ENCODE data around the gene GATAD2B.
A peak's percentile ranks its signal among the peaks of the same experiment; 100 is the strongest.

Gene GATAD2B

GRCh38 chr1:153778051-153778823, 144.5 kb downstream of the GATAD2B start:
- peaks cover 27 to 38% of the 10 kb centered on the region in 2 donors for H3K36me3 Mint-ChIP-seq
- peak overlapping the region; percentile 42 for H3K27ac Mint-ChIP-seq
- H3K4me1 Mint-ChIP-seq: peaks cover 26 to 52% of the 10 kb centered on the region in 2 donors
- H3K9me3 Mint-ChIP-seq: no peaks in the 10 kb centered on the region
- DNase-seq: no peak
- ATAC-seq (replicated peaks): no peak
- H3K4me3 Mint-ChIP-seq: no peak overlapping the region
- no peaks in the 10 kb centered on the region for H3K27me3 Mint-ChIP-seq

- H3K4me1 Mint-ChIP-seq: peaks cover 29 to 55% of the 10 kb centered on the region in 2 donors
- peaks cover 31 to 44% of the 10 kb centered on the region in 2 donors for H3K36me3 Mint-ChIP-seq
- no peak overlapping the region for H3K4me3 Mint-ChIP-seq
- no peaks in the 10 kb centered on the region for H3K9me3 Mint-ChIP-seq
- DNase-seq (no peak), ATAC-seq (replicated peaks) (no peak)
- H3K27ac Mint-ChIP-seq: peak overlapping the region; percentile 27
- no peaks in the 10 kb centered on the region for H3K27me3 Mint-ChIP-seq
Measured at GRCh38 chr1:153777648-153778047, 145.1 kb downstream of the GATAD2B start.

- H3K27ac Mint-ChIP-seq: peak overlapping the region; percentile 79
- H3K27me3 Mint-ChIP-seq: no peaks in the 10 kb centered on the region
- H3K4me3 Mint-ChIP-seq: peak overlapping the region; percentile 58 to 86
- DNase-seq (no peak), ATAC-seq (replicated peaks) (no peak)
- peaks cover 36 to 50% of the 10 kb centered on the region in 2 donors for H3K36me3 Mint-ChIP-seq
- H3K9me3 Mint-ChIP-seq: no peaks in the 10 kb centered on the region
- H3K4me1 Mint-ChIP-seq: peaks cover 31 to 55% of the 10 kb centered on the region in 2 donors
Measured at GRCh38 chr1:153776845-153777370, 145.9 kb downstream of the GATAD2B start.

GRCh38 chr1:153776352-153776751, 146.4 kb downstream of the GATAD2B start:
- Mint-ChIP-seq H3K4me1 (peaks cover 32 to 57% of the 10 kb centered on the region in 2 donors), H3K9me3 (no peaks in the 10 kb centered on the region), H3K27me3 (no peaks in the 10 kb centered on the region), H3K36me3 (peaks cover 37 to 53% of the 10 kb centered on the region in 2 donors), H3K27ac (no peak overlapping the region), H3K4me3 (peak overlapping the region; percentile 82 to 86)
- DNase-seq (no peak), ATAC-seq (replicated peaks) (no peak)

GRCh38 chr1:153775458-153776327, 147.1 kb downstream of the GATAD2B start:
- peak overlapping the region; percentile 82 to 86 for H3K4me3 Mint-ChIP-seq
- no peaks in the 10 kb centered on the region for H3K27me3 Mint-ChIP-seq
- ATAC-seq (replicated peaks): peak; percentile 71 to 77
- peak overlapping the region; percentile 67 for H3K27ac Mint-ChIP-seq
- H3K36me3 Mint-ChIP-seq: peaks cover 42 to 58% of the 10 kb centered on the region in 2 donors
- no peaks in the 10 kb centered on the region for H3K9me3 Mint-ChIP-seq
- peak; percentile 45 for DNase-seq
- H3K4me1 Mint-ChIP-seq: peaks cover 37 to 63% of the 10 kb centered on the region in 2 donors

- Mint-ChIP-seq H3K27ac (peak within 1 kb of the TSS; percentile 84), H3K4me3 (peak within 1 kb of the TSS; percentile 82 to 86), H3K9me3 (no peaks in the 10 kb centered on the region), H3K27me3 (no peaks in the 10 kb centered on the region), H3K4me1 (peaks cover 41 to 71% of the 10 kb centered on the region in 2 donors), H3K36me3 (peaks cover 45 to 63% of the 10 kb centered on the region in 2 donors)
- DNase-seq (no peak), ATAC-seq (replicated peaks) (peak; percentile 30 to 36)
Measured at GRCh38 chr1:153774780-153775457, 147.9 kb downstream of the GATAD2B start, which contains the start of gene SLC27A3. SLC27A3 (plus strand) TSS chr1:153775407; CDS start chr1:153775498, 91 bp downstream.

- no peak for DNase-seq
- H3K4me3 Mint-ChIP-seq: no peak overlapping the region
- H3K27ac Mint-ChIP-seq: peak overlapping the region; percentile 14
- H3K4me1 Mint-ChIP-seq: peaks cover 49 to 79% of the 10 kb centered on the region in 2 donors
- no peaks in the 10 kb centered on the region for H3K27me3 Mint-ChIP-seq
- peaks cover 49 to 66% of the 10 kb centered on the region in 2 donors for H3K36me3 Mint-ChIP-seq
- no peaks in the 10 kb centered on the region for H3K9me3 Mint-ChIP-seq
- ATAC-seq (replicated peaks): no peak
Measured at GRCh38 chr1:153774026-153774595, 148.7 kb downstream of the GATAD2B start.

- Mint-ChIP-seq H3K27me3 (no peaks in the 10 kb centered on the region), H3K9me3 (no peaks in the 10 kb centered on the region), H3K4me1 (peaks cover 54 to 87% of the 10 kb centered on the region in 2 donors), H3K36me3 (peaks cover 57 to 70% of the 10 kb centered on the region in 2 donors), H3K4me3 (peak overlapping the region; percentile 6 to 14), H3K27ac (peak overlapping the region; percentile 42)
- no peak for ATAC-seq (replicated peaks)
- DNase-seq: no peak
Measured at GRCh38 chr1:153773096-153773921, 149.5 kb downstream of the GATAD2B start.

GRCh38 chr1:153771841-153772593, 150.8 kb downstream of the GATAD2B start:
- ATAC-seq (replicated peaks): no peak
- H3K27ac Mint-ChIP-seq: no peak overlapping the region
- peaks cover 54 to 83% of the 10 kb centered on the region in 2 donors for H3K4me1 Mint-ChIP-seq
- DNase-seq: no peak
- H3K27me3 Mint-ChIP-seq: no peaks in the 10 kb centered on the region
- no peaks in the 10 kb centered on the region for H3K9me3 Mint-ChIP-seq
- peaks cover 61 to 73% of the 10 kb centered on the region in 2 donors for H3K36me3 Mint-ChIP-seq
- H3K4me3 Mint-ChIP-seq: no peak overlapping the region

GRCh38 chr1:153771261-153771660, 151.5 kb downstream of the GATAD2B start:
- DNase-seq (no peak), ATAC-seq (replicated peaks) (no peak)
- no peaks in the 10 kb centered on the region for H3K9me3 Mint-ChIP-seq
- no peak overlapping the region for H3K4me3 Mint-ChIP-seq
- peaks cover 62 to 72% of the 10 kb centered on the region in 2 donors for H3K36me3 Mint-ChIP-seq
- H3K4me1 Mint-ChIP-seq: peaks cover 49 to 75% of the 10 kb centered on the region in 2 donors
- H3K27me3 Mint-ChIP-seq: no peaks in the 10 kb centered on the region
- no peak overlapping the region for H3K27ac Mint-ChIP-seq

GRCh38 chr1:153770797-153771196, 152.0 kb downstream of the GATAD2B start:
- Mint-ChIP-seq H3K36me3 (peaks cover 66 to 77% of the 10 kb centered on the region in 2 donors), H3K4me3 (no peak overlapping the region), H3K27ac (no peak overlapping the region), H3K9me3 (no peaks in the 10 kb centered on the region), H3K27me3 (no peaks in the 10 kb centered on the region), H3K4me1 (peaks cover 46 to 70% of the 10 kb centered on the region in 2 donors)
- no peak for DNase-seq
- no peak for ATAC-seq (replicated peaks)

GRCh38 chr1:153769221-153769620, 153.6 kb downstream of the GATAD2B start:
- Mint-ChIP-seq H3K36me3 (peaks cover 67 to 79% of the 10 kb centered on the region in 2 donors), H3K4me3 (no peak overlapping the region), H3K27me3 (no peaks in the 10 kb centered on the region), H3K9me3 (no peaks in the 10 kb centered on the region), H3K27ac (no peak overlapping the region), H3K4me1 (peaks cover 40 to 61% of the 10 kb centered on the region in 2 donors)
- DNase-seq: no peak
- ATAC-seq (replicated peaks): no peak

All from stimulated activated naive B cell treated with anti-CD40 and anti-IgM and Interleukin-4, amounts not matched to agents 10 μg/mL and 1 μg/mL and 100 μg/mL, for 72 hours (primary cell).